ENCODE data around the gene CBX1. TPM values are rescaled to one million over a fixed set of nuclear protein-coding genes. Genes with fewer than 3 reads are reported as not detected.

Gene CBX1
- total RNA-seq, 3 donors from 2014 or later (not counting 1 experiment from before 2014, with no cell fraction given), result 16.9 to 25.4 (median 22.6) TPM

DNA sequence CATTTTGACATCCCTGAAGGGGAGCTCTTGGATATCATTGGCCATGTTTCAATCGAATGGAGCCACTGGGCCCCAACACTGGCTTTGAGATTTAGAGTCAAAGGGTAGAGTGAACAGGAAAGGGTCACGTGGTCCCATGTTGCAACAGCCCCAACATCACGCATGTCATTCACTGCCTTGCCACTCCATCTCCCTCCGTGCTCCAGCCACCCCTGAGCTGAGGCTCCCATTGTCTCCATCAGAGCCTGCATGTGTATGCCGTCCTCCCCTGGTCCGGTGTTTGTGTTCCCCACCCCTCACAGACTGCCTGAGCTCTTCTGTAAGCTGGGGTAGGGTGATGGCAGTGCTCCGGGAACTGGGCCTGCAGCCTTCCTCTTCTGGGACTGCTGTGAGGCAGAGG lies 41.0 kb downstream of the CBX1 start:
- intact Hi-C loops (cut with micrococcal nuclease), result no loop called here
- DNase-seq (no peak), ATAC-seq (no peak)
- peaks cover 14 to 26% of the 10 kb centered on the region in 2 donors for H3K4me1 Mint-ChIP-seq
- Histone ChIP-seq H3K36me3 (ENCODE audit: control insufficient read depth, insufficient read depth, low read length) (peaks cover 72% of the 10 kb centered on the region), H3K9me3 (ENCODE audit: control insufficient read depth, insufficient read depth, low read length) (no peaks in the 10 kb centered on the region), H3K4me1 (ENCODE audit: control insufficient read depth, insufficient read depth, low read length) (peaks cover 3% of the 10 kb centered on the region), H3K27ac (ENCODE audit: low read length) (no peak overlapping the region), H3K4me3 (ENCODE audit: low read length) (no peak overlapping the region), H3K27me3 (ENCODE audit: control insufficient read depth, insufficient read depth, low read length) (no peaks in the 10 kb centered on the region)
- 87% methylated on average over 5 of the region's 7 CpGs for WGBS (ENCODE audit: insufficient coverage)
- no peaks in the 10 kb centered on the region for H3K36me3 Mint-ChIP-seq
- TF ChIP-seq, protein P1, sequence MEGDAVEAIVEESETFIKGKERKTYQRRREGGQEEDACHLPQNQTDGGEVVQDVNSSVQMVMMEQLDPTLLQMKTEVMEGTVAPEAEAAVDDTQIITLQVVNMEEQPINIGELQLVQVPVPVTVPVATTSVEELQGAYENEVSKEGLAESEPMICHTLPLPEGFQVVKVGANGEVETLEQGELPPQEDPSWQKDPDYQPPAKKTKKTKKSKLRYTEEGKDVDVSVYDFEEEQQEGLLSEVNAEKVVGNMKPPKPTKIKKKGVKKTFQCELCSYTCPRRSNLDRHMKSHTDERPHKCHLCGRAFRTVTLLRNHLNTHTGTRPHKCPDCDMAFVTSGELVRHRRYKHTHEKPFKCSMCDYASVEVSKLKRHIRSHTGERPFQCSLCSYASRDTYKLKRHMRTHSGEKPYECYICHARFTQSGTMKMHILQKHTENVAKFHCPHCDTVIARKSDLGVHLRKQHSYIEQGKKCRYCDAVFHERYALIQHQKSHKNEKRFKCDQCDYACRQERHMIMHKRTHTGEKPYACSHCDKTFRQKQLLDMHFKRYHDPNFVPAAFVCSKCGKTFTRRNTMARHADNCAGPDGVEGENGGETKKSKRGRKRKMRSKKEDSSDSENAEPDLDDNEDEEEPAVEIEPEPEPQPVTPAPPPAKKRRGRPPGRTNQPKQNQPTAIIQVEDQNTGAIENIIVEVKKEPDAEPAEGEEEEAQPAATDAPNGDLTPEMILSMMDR (IDR thresholded peaks at IDR 0.05), result no peak
- H3K27ac Mint-ChIP-seq, result no peak overlapping the region
- H3K27me3 Mint-ChIP-seq (ENCODE audit: low read depth in 2 of 2), result no peaks in the 10 kb centered on the region
- H3K4me3 Mint-ChIP-seq, result no peak overlapping the region
- H3K9me3 Mint-ChIP-seq, result no peaks in the 10 kb centered on the region

DNA sequence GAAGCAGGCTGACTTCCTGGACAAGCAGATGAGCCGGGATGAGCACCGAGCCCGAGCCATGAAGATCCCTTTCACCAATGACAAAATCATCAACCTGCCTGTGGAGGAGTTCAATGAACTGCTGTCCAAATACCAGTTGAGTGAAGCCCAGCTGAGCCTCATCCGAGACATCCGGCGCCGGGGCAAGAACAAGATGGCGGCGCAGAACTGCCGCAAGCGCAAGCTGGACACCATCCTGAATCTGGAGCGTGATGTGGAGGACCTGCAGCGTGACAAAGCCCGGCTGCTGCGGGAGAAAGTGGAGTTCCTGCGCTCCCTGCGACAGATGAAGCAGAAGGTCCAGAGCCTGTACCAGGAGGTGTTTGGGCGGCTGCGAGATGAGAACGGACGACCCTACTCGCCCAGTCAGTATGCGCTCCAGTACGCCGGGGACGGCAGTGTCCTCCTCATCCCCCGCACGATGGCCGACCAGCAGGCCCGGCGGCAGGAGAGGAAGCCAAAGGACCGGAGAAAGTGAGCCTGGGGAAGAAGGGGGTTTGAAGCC lies 42.1 kb downstream of the CBX1 start:
- TF ChIP-seq, protein P1 (IDR thresholded peaks at IDR 0.05), result no peak
- no peaks in the 10 kb centered on the region for H3K36me3 Mint-ChIP-seq
- H3K9me3 ChIP-seq (ENCODE audit: control insufficient read depth, insufficient read depth, low read length), result no peaks in the 10 kb centered on the region
- ATAC-seq (no peak), DNase-seq (no peak)
- WGBS (ENCODE audit: insufficient coverage), result 99% methylated on average over 32 of the region's 32 CpGs
- no peak overlapping the region for H3K4me3 ChIP-seq (ENCODE audit: low read length)
- intact Hi-C loops (cut with micrococcal nuclease), result no loop called here
- H3K36me3 ChIP-seq (ENCODE audit: control insufficient read depth, insufficient read depth, low read length), result peaks cover 69% of the 10 kb centered on the region
- H3K4me3 Mint-ChIP-seq, result no peak overlapping the region
- H3K9me3 Mint-ChIP-seq, result no peaks in the 10 kb centered on the region
- H3K27ac Mint-ChIP-seq, result peak overlapping the region in 1 of 2 donors; percentile 60
- H3K27me3 ChIP-seq (ENCODE audit: control insufficient read depth, insufficient read depth, low read length), result no peaks in the 10 kb centered on the region
- peaks cover 9% of the 10 kb centered on the region for H3K4me1 ChIP-seq (ENCODE audit: control insufficient read depth, insufficient read depth, low read length)
- peaks cover 15 to 32% of the 10 kb centered on the region in 2 donors for H3K4me1 Mint-ChIP-seq
- H3K27me3 Mint-ChIP-seq (ENCODE audit: low read depth in 2 of 2), result no peaks in the 10 kb centered on the region
- no peak overlapping the region for H3K27ac ChIP-seq (ENCODE audit: low read length)

DNA sequence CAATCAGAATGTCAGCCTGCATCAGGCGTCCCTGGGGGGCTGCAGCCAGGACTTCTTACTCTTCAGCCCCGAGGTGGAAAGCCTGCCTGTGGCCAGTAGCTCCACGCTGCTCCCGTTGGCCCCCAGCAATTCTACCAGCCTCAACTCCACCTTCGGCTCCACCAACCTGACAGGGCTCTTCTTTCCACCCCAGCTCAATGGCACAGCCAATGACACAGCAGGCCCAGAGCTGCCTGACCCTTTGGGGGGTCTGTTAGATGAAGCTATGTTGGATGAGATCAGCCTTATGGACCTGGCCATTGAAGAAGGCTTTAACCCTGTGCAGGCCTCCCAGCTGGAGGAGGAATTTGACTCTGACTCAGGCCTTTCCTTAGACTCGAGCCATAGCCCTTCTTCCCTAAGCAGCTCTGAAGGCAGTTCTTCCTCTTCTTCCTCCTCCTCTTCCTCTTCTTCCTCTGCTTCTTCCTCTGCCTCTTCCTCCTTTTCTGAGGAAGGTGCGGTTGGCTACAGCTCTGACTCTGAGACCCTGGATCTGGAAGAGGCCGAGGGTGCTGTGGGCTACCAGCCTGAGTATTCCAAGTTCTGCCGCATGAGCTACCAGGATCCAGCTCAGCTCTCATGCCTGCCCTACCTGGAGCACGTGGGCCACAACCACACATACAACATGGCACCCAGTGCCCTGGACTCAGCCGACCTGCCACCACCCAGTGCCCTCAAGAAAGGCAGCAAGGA lies 42.7 kb downstream of the CBX1 start:
- Mint-ChIP-seq H3K4me1 (peaks cover 15 to 32% of the 10 kb centered on the region in 2 donors), H3K27ac (peak overlapping the region in 1 of 2 donors; percentile 44), H3K4me3 (no peak overlapping the region), H3K36me3 (no peaks in the 10 kb centered on the region), H3K27me3 (ENCODE audit: low read depth in 2 of 2) (no peaks in the 10 kb centered on the region), H3K9me3 (no peaks in the 10 kb centered on the region)
- 97% methylated on average over 11 of the region's 11 CpGs for WGBS (ENCODE audit: insufficient coverage)
- Histone ChIP-seq H3K9me3 (ENCODE audit: control insufficient read depth, insufficient read depth, low read length) (no peaks in the 10 kb centered on the region), H3K4me1 (ENCODE audit: control insufficient read depth, insufficient read depth, low read length) (peaks cover 11% of the 10 kb centered on the region), H3K27ac (ENCODE audit: low read length) (no peak overlapping the region), H3K4me3 (ENCODE audit: low read length) (no peak overlapping the region), H3K27me3 (ENCODE audit: control insufficient read depth, insufficient read depth, low read length) (no peaks in the 10 kb centered on the region), H3K36me3 (ENCODE audit: control insufficient read depth, insufficient read depth, low read length) (peaks cover 72% of the 10 kb centered on the region)
- TF ChIP-seq, protein P1 (IDR thresholded peaks at IDR 0.05), result no peak
- ATAC-seq, result no peak
- DNase-seq, result no peak
- intact Hi-C loops (cut with micrococcal nuclease), result no loop called here

Data from natural killer cell (primary cell).